HepG2 (cell line): ENCODE measurements around the gene ZNF445. TPM values are rescaled to one million over a fixed set of nuclear protein-coding genes. Genes with fewer than 3 reads are reported as not detected.

ENCODE experiments used
- HNF4G ChIP-seq, 2 experiments: sonication (generic) in 1 of 2; formaldehyde crosslinking in 1 of 2; IDR thresholded peaks; 2 replicates each; pipeline versions ENCODE4 v1.4.0 to v1.6.1; 2011 to 2020; ENCODE audit warnings: borderline replicate concordance in 2 of 2, low read depth in 2 of 2, mild to moderate bottlenecking in 2 of 2, low read length in 1 of 2, missing genetic modification reagents in 1 of 2, moderate library complexity in 1 of 2
- HNRNPK ChIP-seq: fragments of 200-400 bp; formaldehyde crosslinking; IDR thresholded peaks from 2 replicates; pipeline ENCODE4 v1.6.1; 2018; ENCODE audit warnings: low read length, low read depth, moderate library complexity, mild to moderate bottlenecking; ENCODE audit not compliant: poor library complexity, severe bottlenecking
- IKZF4 ChIP-seq: sonication (generic); formaldehyde crosslinking; IDR thresholded peaks from 2 replicates; pipeline ENCODE4 v1.5.1; 2020; ENCODE audit warnings: borderline replicate concordance, mild to moderate bottlenecking, low read depth, missing genetic modification reagents; ENCODE audit errors: not compliant biosample characterization
- KLF16 ChIP-seq, 2 experiments: sonication (generic) in 1 of 2; formaldehyde crosslinking in 1 of 2; IDR thresholded peaks; 2 replicates each; pipeline versions ENCODE4 v1.6.1 to v1.8.0; 2016 to 2023; ENCODE audit warnings: missing genetic modification reagents in 2 of 2, missing compliant biosample characterization in 1 of 2
- KLF9 ChIP-seq: IDR thresholded peaks from 2 replicates; pipeline ENCODE4 v1.6.1; 2016; ENCODE audit warnings: low read depth
- LCORL ChIP-seq, 2 experiments: fragments of 450-650 bp in 1 of 2; sonication (generic) in 1 of 2; formaldehyde crosslinking in 1 of 2; IDR thresholded peaks; 2 replicates each; pipeline versions ENCODE4 v1.5.0 to v1.6.1; 2017 to 2020; ENCODE audit warnings: antibody characterized with exemption in 1 of 2, missing genetic modification reagents in 1 of 2
- PTBP1 ChIP-seq: fragments of 200-400 bp; formaldehyde crosslinking; IDR thresholded peaks from 2 replicates; pipeline ENCODE4 v1.6.1; 2018; ENCODE audit warnings: low read length, low read depth; ENCODE audit not compliant: poor library complexity, severe bottlenecking
- SAFB2 ChIP-seq: sonication (generic); formaldehyde crosslinking; IDR thresholded peaks from 2 replicates; pipeline ENCODE4 v1.5.1; 2020; ENCODE audit warnings: missing genetic modification reagents, low read depth, mild to moderate bottlenecking, borderline replicate concordance
- SMARCE1 ChIP-seq: fragments of 450-650 bp; IDR thresholded peaks from 2 replicates; pipeline ENCODE4 v1.6.1; 2017; ENCODE audit warnings: borderline replicate concordance
- SRF ChIP-seq: IDR thresholded peaks from 2 replicates; pipeline ENCODE4 v1.6.1; 2011; ENCODE audit warnings: mild to moderate bottlenecking, low read depth, low read length, moderate library complexity
- SUZ12 ChIP-seq: fragments of 150-350 bp; IDR thresholded peaks from 2 replicates; pipeline ENCODE4 v1.6.1; 2014; ENCODE audit warnings: low read depth, low read length
- ZBTB1 ChIP-seq: sonication (generic); formaldehyde crosslinking; IDR thresholded peaks from 2 replicates; pipeline ENCODE4 v1.4.0; 2020; ENCODE audit warnings: missing genetic modification reagents, borderline replicate concordance
- ZNF234 ChIP-seq: sonication (generic); formaldehyde crosslinking; conservative IDR thresholded peaks from 2 replicates; pipeline ENCODE4 v1.5.1; 2020; ENCODE audit warnings: mild to moderate bottlenecking, missing genetic modification reagents
- ZNF713 ChIP-seq: sonication (generic); formaldehyde crosslinking; IDR thresholded peaks from 2 replicates; pipeline ENCODE4 v1.4.0; 2020; ENCODE audit warnings: mild to moderate bottlenecking, missing genetic modification reagents
- ZNF766 ChIP-seq: sonication (generic); formaldehyde crosslinking; IDR thresholded peaks from 2 replicates; pipeline ENCODE4 v1.5.0; 2020; ENCODE audit warnings: missing genetic modification reagents, borderline replicate concordance
- ZNF772 ChIP-seq: sonication (generic); formaldehyde crosslinking; IDR thresholded peaks from 2 replicates; pipeline ENCODE4 v1.5.0; 2020; ENCODE audit warnings: mild to moderate bottlenecking, missing genetic modification reagents
- polyA plus RNA-seq, 8 experiments: library from polyadenylated mRNA; depleted of rRNA in 3 of 8; stranded (reverse) in 7 of 8; unstranded in 1 of 8; fragments of >200 nt; fragmentation: Illumina TruSeq in 4 of 8; extraction: Trizol in 4 of 8; gene quantifications; 2 replicates each; pipeline versions ENCODE4 v1.2.1 to v1.2.3, GENCODE V29; 2011 to 2016; ENCODE audit warnings: low read depth in 4 of 8, missing spikeins in 1 of 8, mixed read lengths in 1 of 8; ENCODE audit not compliant: insufficient read depth in 1 of 8
- total RNA-seq, 5 experiments: library from RNA; depleted of rRNA; stranded (reverse); fragments of >200 nt; fragmentation: Illumina TruSeq; extraction: Trizol; gene quantifications; 2 replicates each; pipeline ENCODE4 v1.2.3, GENCODE V29; 2016; ENCODE audit warnings: low read depth in 1 of 5
- TF ChIP-seq, protein P1 (sequence below): sonication (generic); formaldehyde crosslinking; IDR thresholded peaks from 2 replicates; pipeline ENCODE4 v1.4.0; 2020; ENCODE audit warnings: low read depth, missing genetic modification reagents
- TF ChIP-seq, protein P2 (sequence below): sonication (generic); formaldehyde crosslinking; IDR thresholded peaks from 2 replicates; pipeline ENCODE4 v1.5.1; 2020; ENCODE audit warnings: missing genetic modification reagents, mild to moderate bottlenecking, borderline replicate concordance
- TF ChIP-seq, protein P3 (sequence below): sonication (generic); formaldehyde crosslinking; IDR thresholded peaks from 2 replicates; pipeline ENCODE4 v1.4.0; 2020; ENCODE audit warnings: missing genetic modification reagents, borderline replicate concordance

Gene ZNF445
- total and polyA plus RNA-seq, 2 of the 13 experiments (the other 11 are each of a cell fraction or from before 2014, with no cell fraction given) = 4.4 to 10.3 TPM

DNA sequence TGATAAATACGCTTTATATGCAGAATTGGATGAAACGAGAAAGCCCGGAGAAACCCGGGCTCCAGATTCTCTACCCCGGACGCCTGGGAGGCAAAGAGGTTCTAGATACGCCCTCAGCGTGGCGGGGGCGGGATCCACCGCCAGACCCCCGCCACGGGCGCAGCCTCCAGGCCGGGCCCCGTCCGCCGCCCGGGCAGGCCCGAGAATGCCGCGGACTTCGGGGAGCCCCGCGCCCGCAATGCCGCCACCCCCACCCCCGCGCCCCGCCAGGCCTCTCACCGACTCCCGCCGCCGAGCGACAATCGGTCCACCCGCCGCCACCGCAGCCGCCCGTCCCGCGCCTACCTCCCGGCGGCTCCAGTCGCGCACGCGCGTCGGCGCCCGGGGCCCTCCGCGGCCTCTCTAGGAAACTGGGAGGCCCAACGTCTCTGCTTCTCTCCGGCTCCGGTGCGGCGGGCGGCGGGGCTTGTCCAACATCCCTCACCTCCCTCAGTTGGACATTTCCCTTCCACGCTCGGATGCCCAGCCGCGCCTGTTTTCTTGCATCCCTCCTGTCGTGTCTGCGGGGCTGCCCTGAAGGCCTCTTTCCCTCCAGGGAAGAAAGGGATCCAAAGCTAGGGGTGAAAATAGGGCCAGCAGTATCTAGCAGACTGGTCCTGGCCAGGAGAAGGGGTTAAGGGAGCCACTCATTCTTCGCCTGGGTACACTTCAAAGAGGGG lies at the start of gene ZNF445 (continued):
- TF ChIP-seq, protein P1, sequence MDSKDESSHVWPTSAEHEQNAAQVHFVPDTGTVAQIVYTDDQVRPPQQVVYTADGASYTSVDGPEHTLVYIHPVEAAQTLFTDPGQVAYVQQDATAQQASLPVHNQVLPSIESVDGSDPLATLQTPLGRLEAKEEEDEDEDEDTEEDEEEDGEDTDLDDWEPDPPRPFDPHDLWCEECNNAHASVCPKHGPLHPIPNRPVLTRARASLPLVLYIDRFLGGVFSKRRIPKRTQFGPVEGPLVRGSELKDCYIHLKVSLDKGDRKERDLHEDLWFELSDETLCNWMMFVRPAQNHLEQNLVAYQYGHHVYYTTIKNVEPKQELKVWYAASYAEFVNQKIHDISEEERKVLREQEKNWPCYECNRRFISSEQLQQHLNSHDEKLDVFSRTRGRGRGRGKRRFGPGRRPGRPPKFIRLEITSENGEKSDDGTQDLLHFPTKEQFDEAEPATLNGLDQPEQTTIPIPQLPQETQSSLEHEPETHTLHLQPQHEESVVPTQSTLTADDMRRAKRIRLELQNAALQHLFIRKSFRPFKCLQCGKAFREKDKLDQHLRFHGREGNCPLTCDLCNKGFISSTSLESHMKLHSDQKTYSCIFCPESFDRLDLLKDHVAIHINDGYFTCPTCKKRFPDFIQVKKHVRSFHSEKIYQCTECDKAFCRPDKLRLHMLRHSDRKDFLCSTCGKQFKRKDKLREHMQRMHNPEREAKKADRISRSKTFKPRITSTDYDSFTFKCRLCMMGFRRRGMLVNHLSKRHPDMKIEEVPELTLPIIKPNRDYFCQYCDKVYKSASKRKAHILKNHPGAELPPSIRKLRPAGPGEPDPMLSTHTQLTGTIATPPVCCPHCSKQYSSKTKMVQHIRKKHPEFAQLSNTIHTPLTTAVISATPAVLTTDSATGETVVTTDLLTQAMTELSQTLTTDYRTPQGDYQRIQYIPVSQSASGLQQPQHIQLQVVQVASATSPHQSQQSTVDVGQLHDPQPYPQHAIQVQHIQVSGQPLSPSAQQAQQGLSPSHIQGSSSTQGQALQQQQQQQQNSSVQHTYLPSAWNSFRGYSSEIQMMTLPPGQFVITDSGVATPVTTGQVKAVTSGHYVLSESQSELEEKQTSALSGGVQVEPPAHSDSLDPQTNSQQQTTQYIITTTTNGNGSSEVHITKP (CRISPR knock-in tag) = no peak
- TF ChIP-seq LCORL (IDR thresholded peaks at IDR 0.05) (no peak), LCORL (CRISPR knock-in tag; IDR thresholded peaks at IDR 0.05) (no peak), SRF (no peak), SAFB2 (CRISPR knock-in tag) (no peak), ZNF772 (CRISPR knock-in tag) (0 out of 2 replicates have a peak, but pooled peaks have one; percentile 14), KLF9 (CRISPR knock-in tag) (no peak), KLF16 (CRISPR knock-in tag; IDR thresholded peaks at IDR 0.05) (no peak), ZNF713 (CRISPR knock-in tag) (no peak), HNRNPK (no peak), SUZ12 (no peak), ZNF766 (CRISPR knock-in tag) (no peak), SMARCE1 (no peak), ZNF234 (CRISPR knock-in tag) (no peak), HNF4G (IDR thresholded peaks at IDR 0.05; ENCODE audit: borderline replicate concordance, low read depth, low read length) (no peak), HNF4G (CRISPR knock-in tag; IDR thresholded peaks at IDR 0.05; ENCODE audit: borderline replicate concordance, low read depth) (peak; percentile 32; the same call in 1 of the 2 replicates), IKZF4 (CRISPR knock-in tag) (no peak), ZBTB1 (CRISPR knock-in tag) (no peak), PTBP1 (no peak)
- TF ChIP-seq, protein P2, sequence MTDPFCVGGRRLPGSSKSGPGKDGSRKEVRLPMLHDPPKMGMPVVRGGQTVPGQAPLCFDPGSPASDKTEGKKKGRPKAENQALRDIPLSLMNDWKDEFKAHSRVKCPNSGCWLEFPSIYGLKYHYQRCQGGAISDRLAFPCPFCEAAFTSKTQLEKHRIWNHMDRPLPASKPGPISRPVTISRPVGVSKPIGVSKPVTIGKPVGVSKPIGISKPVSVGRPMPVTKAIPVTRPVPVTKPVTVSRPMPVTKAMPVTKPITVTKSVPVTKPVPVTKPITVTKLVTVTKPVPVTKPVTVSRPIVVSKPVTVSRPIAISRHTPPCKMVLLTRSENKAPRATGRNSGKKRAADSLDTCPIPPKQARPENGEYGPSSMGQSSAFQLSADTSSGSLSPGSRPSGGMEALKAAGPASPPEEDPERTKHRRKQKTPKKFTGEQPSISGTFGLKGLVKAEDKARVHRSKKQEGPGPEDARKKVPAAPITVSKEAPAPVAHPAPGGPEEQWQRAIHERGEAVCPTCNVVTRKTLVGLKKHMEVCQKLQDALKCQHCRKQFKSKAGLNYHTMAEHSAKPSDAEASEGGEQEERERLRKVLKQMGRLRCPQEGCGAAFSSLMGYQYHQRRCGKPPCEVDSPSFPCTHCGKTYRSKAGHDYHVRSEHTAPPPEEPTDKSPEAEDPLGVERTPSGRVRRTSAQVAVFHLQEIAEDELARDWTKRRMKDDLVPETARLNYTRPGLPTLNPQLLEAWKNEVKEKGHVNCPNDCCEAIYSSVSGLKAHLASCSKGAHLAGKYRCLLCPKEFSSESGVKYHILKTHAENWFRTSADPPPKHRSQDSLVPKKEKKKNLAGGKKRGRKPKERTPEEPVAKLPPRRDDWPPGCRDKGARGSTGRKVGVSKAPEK (CRISPR knock-in tag) = no peak
- TF ChIP-seq, protein P3, sequence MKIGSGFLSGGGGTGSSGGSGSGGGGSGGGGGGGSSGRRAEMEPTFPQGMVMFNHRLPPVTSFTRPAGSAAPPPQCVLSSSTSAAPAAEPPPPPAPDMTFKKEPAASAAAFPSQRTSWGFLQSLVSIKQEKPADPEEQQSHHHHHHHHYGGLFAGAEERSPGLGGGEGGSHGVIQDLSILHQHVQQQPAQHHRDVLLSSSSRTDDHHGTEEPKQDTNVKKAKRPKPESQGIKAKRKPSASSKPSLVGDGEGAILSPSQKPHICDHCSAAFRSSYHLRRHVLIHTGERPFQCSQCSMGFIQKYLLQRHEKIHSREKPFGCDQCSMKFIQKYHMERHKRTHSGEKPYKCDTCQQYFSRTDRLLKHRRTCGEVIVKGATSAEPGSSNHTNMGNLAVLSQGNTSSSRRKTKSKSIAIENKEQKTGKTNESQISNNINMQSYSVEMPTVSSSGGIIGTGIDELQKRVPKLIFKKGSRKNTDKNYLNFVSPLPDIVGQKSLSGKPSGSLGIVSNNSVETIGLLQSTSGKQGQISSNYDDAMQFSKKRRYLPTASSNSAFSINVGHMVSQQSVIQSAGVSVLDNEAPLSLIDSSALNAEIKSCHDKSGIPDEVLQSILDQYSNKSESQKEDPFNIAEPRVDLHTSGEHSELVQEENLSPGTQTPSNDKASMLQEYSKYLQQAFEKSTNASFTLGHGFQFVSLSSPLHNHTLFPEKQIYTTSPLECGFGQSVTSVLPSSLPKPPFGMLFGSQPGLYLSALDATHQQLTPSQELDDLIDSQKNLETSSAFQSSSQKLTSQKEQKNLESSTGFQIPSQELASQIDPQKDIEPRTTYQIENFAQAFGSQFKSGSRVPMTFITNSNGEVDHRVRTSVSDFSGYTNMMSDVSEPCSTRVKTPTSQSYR = no peak
